SK-N-SH treated with all-trans-retinoic acid at 6 μM for 48 hours (cell line): Measurements from ENCODE around the gene PLCB1.

Experiments used
- ATAC-seq: fragments of 200-7000 bp; cut with Tn5 transposase; 3 replicates; pipeline ENCODE4 v1.9.1; 2020; ENCODE audit warnings: mild to moderate bottlenecking, moderate library complexity
- ARNTL ChIP-seq: fragments of 450-650 bp; formaldehyde crosslinking; IDR thresholded peaks from 2 replicates; pipeline ENCODE4 v1.5.0; 2020; ENCODE audit warnings: low read depth, mild to moderate bottlenecking, moderate library complexity, borderline replicate concordance
- BACH2 ChIP-seq: fragments of 250-450 bp; sonication (Bioruptor Pico); IDR thresholded peaks from 2 replicates; pipeline ENCODE4 v1.9.0; 2021; ENCODE audit warnings: mild to moderate bottlenecking, borderline replicate concordance
- CSDC2 ChIP-seq: fragments of 250-450 bp; sonication (Bioruptor Pico); IDR thresholded peaks from 2 replicates; pipeline ENCODE4 v1.5.0; 2020; ENCODE audit warnings: mild to moderate bottlenecking, moderate library complexity
- ESRRG ChIP-seq: fragments of 250-450 bp; sonication (Bioruptor Pico); IDR thresholded peaks from 2 replicates; pipeline ENCODE4 v1.6.1; 2021; ENCODE audit warnings: mild to moderate bottlenecking
- ISL1 ChIP-seq: fragments of 250-450 bp; sonication (Bioruptor Pico); IDR thresholded peaks from 2 replicates; pipeline ENCODE4 v2.1.2; 2022; ENCODE audit warnings: mild to moderate bottlenecking, moderate library complexity
- OSR1 ChIP-seq: fragments of 250-450 bp; sonication (Bioruptor Pico); IDR thresholded peaks from 2 replicates; pipeline ENCODE4 v1.8.0; 2022; ENCODE audit warnings: moderate library complexity, mild to moderate bottlenecking, inconsistent platforms
- PATZ1 ChIP-seq: fragments of 250-450 bp; sonication (Bioruptor Pico); IDR thresholded peaks from 2 replicates; pipeline ENCODE4 v1.8.0; 2020; ENCODE audit warnings: mild to moderate bottlenecking, moderate library complexity, borderline replicate concordance
- PPARA ChIP-seq: fragments of 250-450 bp; sonication (Bioruptor Pico); IDR thresholded peaks from 2 replicates; pipeline ENCODE4 v1.5.0; 2020; ENCODE audit warnings: mild to moderate bottlenecking, borderline replicate concordance
- RARB ChIP-seq: fragments of 250-450 bp; sonication (Bioruptor Pico); IDR thresholded peaks from 2 replicates; pipeline ENCODE4 v1.8.0; 2021; ENCODE audit warnings: mild to moderate bottlenecking, moderate library complexity
- TCF4 ChIP-seq: fragments of 250-450 bp; sonication (Bioruptor Pico); IDR thresholded peaks from 2 replicates; pipeline ENCODE4 v1.8.0; 2021; ENCODE audit warnings: mild to moderate bottlenecking, moderate library complexity, borderline replicate concordance
- TOX ChIP-seq: fragments of 250-450 bp; sonication (Bioruptor Pico); IDR thresholded peaks from 2 replicates; pipeline ENCODE4 v1.8.0; 2021; ENCODE audit warnings: mild to moderate bottlenecking, moderate library complexity, borderline replicate concordance
- TSHZ2 ChIP-seq: fragments of 250-450 bp; sonication (Bioruptor Pico); IDR thresholded peaks from 2 replicates; pipeline ENCODE4 v1.5.0; 2020; ENCODE audit warnings: mild to moderate bottlenecking, moderate library complexity
- ZFP30 ChIP-seq: fragments of 450-650 bp; formaldehyde crosslinking; IDR thresholded peaks from 2 replicates; pipeline ENCODE4 v1.5.0; 2022; ENCODE audit warnings: mild to moderate bottlenecking, moderate library complexity
- ZNF565 ChIP-seq: fragments of 450-650 bp; formaldehyde crosslinking; conservative IDR thresholded peaks from 2 replicates; pipeline ENCODE4 v1.5.0; 2020; ENCODE audit warnings: low read depth, mild to moderate bottlenecking, moderate library complexity
- ZNF70 ChIP-seq: fragments of 450-650 bp; formaldehyde crosslinking; IDR thresholded peaks from 2 replicates; pipeline ENCODE4 v1.5.0; 2020; ENCODE audit warnings: mild to moderate bottlenecking, moderate library complexity
- ZNF8 ChIP-seq: fragments of 450-650 bp; formaldehyde crosslinking; IDR thresholded peaks from 2 replicates; pipeline ENCODE4 v1.5.0; 2020; ENCODE audit warnings: mild to moderate bottlenecking, moderate library complexity
- TF ChIP-seq, protein P1 (sequence below): fragments of 250-450 bp; sonication (Bioruptor Pico); IDR thresholded peaks from 2 replicates; pipeline ENCODE4 v1.8.0; 2021; ENCODE audit warnings: low read depth, mild to moderate bottlenecking, moderate library complexity, borderline replicate concordance
- TF ChIP-seq, protein P2 (sequence below): fragments of 250-450 bp; sonication (Bioruptor Pico); IDR thresholded peaks from 2 replicates; pipeline ENCODE4 v1.5.1; 2021; ENCODE audit warnings: mild to moderate bottlenecking, moderate library complexity
- TF ChIP-seq, protein P3 (sequence below): fragments of 250-450 bp; sonication (Bioruptor Pico); IDR thresholded peaks from 2 replicates; pipeline ENCODE4 v1.5.1; 2020; ENCODE audit warnings: low read depth, mild to moderate bottlenecking, moderate library complexity

PLCB1 gene

DNA sequence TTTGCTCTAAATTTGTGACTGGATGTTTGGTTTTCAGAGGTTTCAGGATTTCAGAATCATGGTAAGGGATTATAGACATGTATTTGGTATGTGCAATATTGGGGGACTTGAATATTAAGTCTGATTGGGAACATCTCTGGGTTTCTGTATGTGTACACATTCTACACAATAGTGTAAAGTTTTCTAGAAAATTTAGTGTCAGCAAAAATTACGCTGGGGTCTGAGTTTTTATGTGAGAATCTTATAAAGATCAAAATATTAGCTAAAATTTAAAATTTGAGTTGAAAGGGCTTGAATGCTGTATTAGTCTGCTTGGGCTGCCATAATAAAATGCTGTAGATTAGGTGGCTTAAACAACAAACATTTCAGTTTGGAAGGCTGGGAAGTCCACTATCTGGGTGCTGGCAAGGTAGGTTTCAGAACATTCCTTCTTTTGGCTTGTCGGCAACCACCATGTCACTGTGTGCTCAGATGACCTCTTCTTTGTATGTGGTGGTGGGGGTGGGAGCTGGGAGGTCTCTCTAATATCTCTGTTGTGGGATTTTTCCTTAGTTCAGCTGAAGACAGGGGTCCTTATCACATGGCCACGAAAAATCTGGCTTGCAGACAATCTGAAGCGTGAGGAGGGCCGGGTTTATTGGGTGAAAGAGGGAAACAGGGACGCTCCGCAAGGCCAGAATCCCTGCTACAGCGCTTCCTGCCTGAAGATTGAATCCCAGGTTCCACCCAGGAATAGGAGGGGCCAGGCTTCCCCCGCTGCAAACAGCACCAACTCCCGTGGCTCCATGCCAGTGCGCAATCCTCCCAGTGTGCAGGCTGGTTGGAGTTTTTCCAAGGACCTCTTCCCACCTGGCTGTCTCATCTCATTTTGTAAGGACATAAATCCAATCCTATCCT, 299.7 kb downstream of the PLCB1 start:
- 0 out of 2 replicates have a peak, but pooled peaks have one; percentile 24 for TF ChIP-seq TCF4 (CRISPR knock-in tag)
- TF ChIP-seq ZNF565 (CRISPR knock-in tag) = no peak
- ATAC-seq = peak; percentile 90

- TF ChIP-seq, protein P1, sequence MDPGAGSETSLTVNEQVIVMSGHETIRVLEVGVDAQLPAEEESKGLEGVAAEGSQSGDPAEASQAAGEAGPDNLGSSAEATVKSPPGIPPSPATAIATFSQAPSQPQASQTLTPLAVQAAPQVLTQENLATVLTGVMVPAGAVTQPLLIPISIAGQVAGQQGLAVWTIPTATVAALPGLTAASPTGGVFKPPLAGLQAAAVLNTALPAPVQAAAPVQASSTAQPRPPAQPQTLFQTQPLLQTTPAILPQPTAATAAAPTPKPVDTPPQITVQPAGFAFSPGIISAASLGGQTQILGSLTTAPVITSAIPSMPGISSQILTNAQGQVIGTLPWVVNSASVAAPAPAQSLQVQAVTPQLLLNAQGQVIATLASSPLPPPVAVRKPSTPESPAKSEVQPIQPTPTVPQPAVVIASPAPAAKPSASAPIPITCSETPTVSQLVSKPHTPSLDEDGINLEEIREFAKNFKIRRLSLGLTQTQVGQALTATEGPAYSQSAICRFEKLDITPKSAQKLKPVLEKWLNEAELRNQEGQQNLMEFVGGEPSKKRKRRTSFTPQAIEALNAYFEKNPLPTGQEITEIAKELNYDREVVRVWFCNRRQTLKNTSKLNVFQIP = no peak
- TF ChIP-seq RARB (CRISPR knock-in tag) = no peak
- peak; percentile 28; the same call in 1 of the 2 replicates for TF ChIP-seq TCF4 (CRISPR knock-in tag)
- TF ChIP-seq OSR1 (CRISPR knock-in tag) = no peak
- no peak for TF ChIP-seq PATZ1 (CRISPR knock-in tag)
- TF ChIP-seq ISL1 (CRISPR knock-in tag) = 0 out of 2 replicates have a peak, but pooled peaks have one; percentile 18
- TF ChIP-seq ZNF70 (CRISPR knock-in tag) = no peak
- TF ChIP-seq, protein P2, sequence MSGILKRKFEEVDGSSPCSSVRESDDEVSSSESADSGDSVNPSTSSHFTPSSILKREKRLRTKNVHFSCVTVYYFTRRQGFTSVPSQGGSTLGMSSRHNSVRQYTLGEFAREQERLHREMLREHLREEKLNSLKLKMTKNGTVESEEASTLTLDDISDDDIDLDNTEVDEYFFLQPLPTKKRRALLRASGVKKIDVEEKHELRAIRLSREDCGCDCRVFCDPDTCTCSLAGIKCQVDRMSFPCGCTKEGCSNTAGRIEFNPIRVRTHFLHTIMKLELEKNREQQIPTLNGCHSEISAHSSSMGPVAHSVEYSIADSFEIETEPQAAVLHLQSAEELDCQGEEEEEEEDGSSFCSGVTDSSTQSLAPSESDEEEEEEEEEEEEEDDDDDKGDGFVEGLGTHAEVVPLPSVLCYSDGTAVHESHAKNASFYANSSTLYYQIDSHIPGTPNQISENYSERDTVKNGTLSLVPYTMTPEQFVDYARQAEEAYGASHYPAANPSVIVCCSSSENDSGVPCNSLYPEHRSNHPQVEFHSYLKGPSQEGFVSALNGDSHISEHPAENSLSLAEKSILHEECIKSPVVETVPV (CRISPR knock-in tag) = no peak
- TF ChIP-seq CSDC2 (CRISPR knock-in tag) = no peak
- no peak for TF ChIP-seq ARNTL (CRISPR knock-in tag)
- TF ChIP-seq, all 23 proteins: peak for 2
- ATAC-seq = peak; percentile 55
Measured at GRCh38 chr20:8432435-8433148, 300.5 kb downstream of the PLCB1 start.

- ATAC-seq = no peak
- TF ChIP-seq TOX = no peak
- TF ChIP-seq, protein P1 = no peak
- no peak for TF ChIP-seq PPARA (CRISPR knock-in tag)
- TF ChIP-seq, protein P3, sequence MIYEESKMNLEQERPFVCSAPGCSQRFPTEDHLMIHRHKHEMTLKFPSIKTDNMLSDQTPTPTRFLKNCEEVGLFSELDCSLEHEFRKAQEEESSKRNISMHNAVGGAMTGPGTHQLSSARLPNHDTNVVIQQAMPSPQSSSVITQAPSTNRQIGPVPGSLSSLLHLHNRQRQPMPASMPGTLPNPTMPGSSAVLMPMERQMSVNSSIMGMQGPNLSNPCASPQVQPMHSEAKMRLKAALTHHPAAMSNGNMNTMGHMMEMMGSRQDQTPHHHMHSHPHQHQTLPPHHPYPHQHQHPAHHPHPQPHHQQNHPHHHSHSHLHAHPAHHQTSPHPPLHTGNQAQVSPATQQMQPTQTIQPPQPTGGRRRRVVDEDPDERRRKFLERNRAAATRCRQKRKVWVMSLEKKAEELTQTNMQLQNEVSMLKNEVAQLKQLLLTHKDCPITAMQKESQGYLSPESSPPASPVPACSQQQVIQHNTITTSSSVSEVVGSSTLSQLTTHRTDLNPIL (CRISPR knock-in tag) = no peak
- no peak for TF ChIP-seq BACH2 (CRISPR knock-in tag)
- TF ChIP-seq ARNTL (CRISPR knock-in tag) = no peak
- TF ChIP-seq TSHZ2 (CRISPR knock-in tag) = no peak
- no peak for TF ChIP-seq ESRRG (CRISPR knock-in tag)
- TF ChIP-seq ZNF565 (CRISPR knock-in tag) = no peak
- TF ChIP-seq ZFP30 (CRISPR knock-in tag) = no peak
- no peak for TF ChIP-seq ZNF8
Measured at GRCh38 chr20:8433291-8433690, 301.2 kb downstream of the PLCB1 start.
